ENCODE results near the gene ASB18.

DNA sequence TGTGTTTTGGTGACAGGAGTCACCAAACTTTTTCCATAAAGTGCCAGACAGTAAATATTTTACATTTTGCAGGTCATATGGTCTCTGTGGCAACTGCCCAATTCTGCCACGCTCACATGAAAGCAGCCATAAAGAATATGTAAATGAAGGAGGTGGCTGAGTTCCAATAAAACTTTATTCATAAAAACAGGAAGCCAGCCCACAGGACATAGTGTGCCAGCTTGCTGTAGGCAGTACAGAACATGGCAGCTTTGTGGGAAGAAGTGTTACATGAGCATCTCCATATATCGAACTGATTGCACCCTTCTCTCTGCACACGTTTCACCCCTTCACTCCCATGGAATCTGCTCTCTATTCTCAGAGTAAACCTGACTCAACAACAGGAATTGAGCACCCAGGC lies 10.2 kb downstream of the ASB18 start:
- TF ChIP-seq CTCF (IDR thresholded peaks at IDR 0.05) (no peak), EP300 (IDR thresholded peaks at IDR 0.05) (no peak)

Measured in tibial nerve (tissue), 4 donors.